Tibial nerve (tissue), 4 donors: ENCODE data around the gene DCAF6.

ENCODE experiments used
- CTCF ChIP-seq, 5 experiments: fragments of 200-600 bp in 3 of 5; fragments of 450-650 bp in 2 of 5; sonication (generic) in 3 of 5; IDR thresholded peaks; one replicate each; pipeline ENCODE4 v1.5.1; 2016 to 2019; ENCODE audit warnings: antibody characterized with exemption in 5 of 5, mild to moderate bottlenecking in 3 of 5, moderate library complexity in 2 of 5
- EP300 ChIP-seq, 2 donors: sonication (generic); formaldehyde crosslinking; IDR thresholded peaks; one replicate each; pipeline ENCODE4 v1.6.1; 2017; ENCODE audit warnings: antibody characterized with exemption in 2 of 2, mild to moderate bottlenecking in 1 of 2

GRCh38 chr1:167977245-167977644 is 40.8 kb downstream of the DCAF6 start:
- TF ChIP-seq CTCF (IDR thresholded peaks at IDR 0.05) (no peak), EP300 (IDR thresholded peaks at IDR 0.05) (no peak)
